Spleen (tissue), 11 donors: ENCODE results near the gene TRUB2. TPM values are rescaled to one million over a fixed set of nuclear protein-coding genes. Genes with fewer than 3 reads are reported as not detected.

Experiments used
- DNase-seq: peaks from one replicate; pipeline ENCODE4 v3.0.0-alpha.2; 2020
- H3K27ac ChIP-seq, 8 donors: fragments of 200-600 bp; sonication (generic) in 7 of 8; 1 replicate in 4 of 8; 2 replicates in 4 of 8; pipeline versions ENCODE4 v1.5.0 to v1.8.0; 2016 to 2021; ENCODE audit warnings: inconsistent platforms in 4 of 8, mild to moderate bottlenecking in 4 of 8, moderate library complexity in 1 of 8
- H3K27me3 ChIP-seq, 7 donors: fragments of 200-600 bp; sonication (generic) in 6 of 7; replicated peaks in 1 of 7; 1 replicate in 4 of 7; 2 replicates in 3 of 7; pipeline versions ENCODE4 v1.5.0 to v1.8.0; 2016 to 2021; ENCODE audit warnings: inconsistent platforms in 3 of 7, mild to moderate bottlenecking in 1 of 7
- H3K36me3 ChIP-seq, 6 donors: fragments of 200-600 bp; sonication (generic) in 5 of 6; 1 replicate in 4 of 6; 2 replicates in 2 of 6; pipeline versions ENCODE4 v1.5.0 to v1.8.0; 2016 to 2021; ENCODE audit warnings: inconsistent platforms in 2 of 6
- H3K4me1 ChIP-seq, 6 donors: fragments of 200-600 bp; sonication (generic) in 5 of 6; 1 replicate in 3 of 6; 2 replicates in 3 of 6; pipeline versions ENCODE4 v1.5.0 to v1.8.0; 2016 to 2021; ENCODE audit warnings: inconsistent platforms in 3 of 6
- H3K4me3 ChIP-seq, 8 donors: fragments of 200-600 bp; sonication (generic) in 7 of 8; 1 replicate in 4 of 8; 2 replicates in 4 of 8; pipeline versions ENCODE4 v1.5.0 to v1.8.0; 2016 to 2021; ENCODE audit warnings: inconsistent platforms in 4 of 8, mild to moderate bottlenecking in 4 of 8, moderate library complexity in 2 of 8
- H3K9me3 ChIP-seq, 8 donors: fragments of 200-600 bp; sonication (generic) in 7 of 8; 1 replicate in 4 of 8; 2 replicates in 4 of 8; pipeline versions ENCODE4 v1.5.0 to v1.8.0; 2016 to 2021; ENCODE audit warnings: inconsistent platforms in 4 of 8
- POLR2A ChIP-seq, 3 donors: fragments of 450-650 bp; IDR thresholded peaks; one replicate each; pipeline ENCODE4 v1.5.1; 2017; ENCODE audit warnings: antibody characterized with exemption in 3 of 3, mild to moderate bottlenecking in 1 of 3
- POLR2AphosphoS5 ChIP-seq, 3 donors: sonication (generic); formaldehyde crosslinking; IDR thresholded peaks; one replicate each; pipeline ENCODE4 v1.5.1; 2017; ENCODE audit warnings: antibody characterized with exemption in 3 of 3
- WGBS, 5 donors: extraction: QIAGEN DNeasy Blood & Tissue Kit in 3 of 5; methylation state at CpG; one replicate each; pipeline versions ENCODE4 v1.1.5 to v1.1.7; 2013 to 2018; 5-methylcytosine and 5-hydroxymethylcytosine counted together
- intact Hi-C: fragments of 100-400 bp; cut with DNase I; formaldehyde crosslinking; loops from one replicate; pipeline ENCODE4 v1.15.0; 2023; ENCODE audit warnings: low total_unique reads
- polyA plus RNA-seq, 3 donors: library from polyadenylated mRNA; stranded (reverse); fragments of 200-250 nt; gene quantifications; one replicate each; pipeline ENCODE4 v1.2.1, GENCODE V29; 2013
- total RNA-seq, 7 donors: library from RNA; depleted of rRNA in 3 of 7; stranded (reverse); fragments of >200 nt in 3 of 7; fragmentation: NEBNext Ultra II Directional in 4 of 7; extraction: Animal tissue kit (Norgen Biotek cat#: 25700) in 4 of 7; gene quantifications; one replicate each; pipeline versions ENCODE4 v1.1.0 to v1.2.1, GENCODE V29; 2016 to 2021
- TF ChIP-seq, protein P1 (sequence below), 11 experiments: fragments of 200-600 bp in 7 of 11; fragments of 450-650 bp in 4 of 11; sonication (generic) in 4 of 11; IDR thresholded peaks in 8 of 11; conservative IDR thresholded peaks in 3 of 11; 1 replicate in 7 of 11; 2 replicates in 4 of 11; pipeline versions ENCODE4 v1.4.0 to v1.8.0; 2016 to 2021; ENCODE audit warnings: antibody characterized with exemption in 11 of 11, inconsistent platforms in 4 of 11, mild to moderate bottlenecking in 1 of 11
- donor health status: healthy with polysubstance abuse.
- donor health status: DM: no; HTN: no; CAD: no; lungs with moderate emphysema.
- donor health status: DM: no; HTN: no; CAD: no.
- donor health status: Bipolar disorder and iron deficiency.
- donor health status: healthy.
- donor health status: DM: no; HTN: no; CAD: no.
- donor health status: DM: yes; HTN: yes; CAD: no.

TRUB2 gene
- total and polyA plus RNA-seq, 10 donors = 9.0 to 19.2 (median 15.2) TPM

DNA sequence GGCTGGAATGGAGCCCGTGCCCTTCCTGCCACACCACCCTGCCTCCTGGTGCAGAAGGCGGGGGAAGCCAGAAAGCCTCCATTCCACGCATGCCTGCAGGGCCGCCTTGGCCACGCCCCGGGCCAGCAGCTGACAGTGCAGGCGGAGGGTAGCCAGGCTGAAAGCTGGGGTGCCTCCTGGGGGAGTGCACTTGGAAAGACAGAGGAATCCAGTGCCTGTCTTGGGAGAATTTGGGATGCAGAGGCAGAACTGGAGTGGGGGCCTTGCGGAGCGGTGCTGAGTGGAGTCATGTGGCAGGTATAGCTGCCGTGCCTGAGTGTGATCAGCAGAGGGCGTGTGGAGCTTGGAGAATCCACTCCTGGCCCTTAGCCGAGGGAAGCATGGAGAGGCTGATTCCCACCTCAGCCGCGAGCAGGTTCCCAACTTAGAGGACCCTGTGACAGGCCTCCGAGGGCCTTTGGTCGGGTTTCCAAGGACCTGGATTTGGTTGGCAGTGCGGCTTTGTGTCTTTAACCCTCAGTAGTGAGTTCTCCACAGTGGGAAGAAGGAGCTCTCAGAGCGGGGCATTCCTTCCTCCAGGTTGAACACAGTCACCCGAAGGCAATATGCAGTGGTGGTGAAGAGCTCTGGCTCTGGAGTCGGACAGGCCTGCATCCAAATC lies 39.9 kb upstream of the TRUB2 start:
- WGBS, 5 donors = 7 to 15% (median 11%) methylated on average over 15 to 20 of the region's 20 CpGs
- no peaks in the 10 kb centered on the region for H3K27me3 ChIP-seq
- H3K36me3 ChIP-seq = peaks cover 0 to 28% (median 1%) of the 10 kb centered on the region in 6 donors
- peaks cover 7 to 33% (median 24%) of the 10 kb centered on the region in 6 donors for H3K4me1 ChIP-seq
- H3K4me3 ChIP-seq = peak overlapping the region; percentile 21 to 67 (median 46)
- H3K27ac ChIP-seq = peak overlapping the region in 7 of 8 donors; percentile 16 to 70 (median 65)
- TF ChIP-seq, protein P1, sequence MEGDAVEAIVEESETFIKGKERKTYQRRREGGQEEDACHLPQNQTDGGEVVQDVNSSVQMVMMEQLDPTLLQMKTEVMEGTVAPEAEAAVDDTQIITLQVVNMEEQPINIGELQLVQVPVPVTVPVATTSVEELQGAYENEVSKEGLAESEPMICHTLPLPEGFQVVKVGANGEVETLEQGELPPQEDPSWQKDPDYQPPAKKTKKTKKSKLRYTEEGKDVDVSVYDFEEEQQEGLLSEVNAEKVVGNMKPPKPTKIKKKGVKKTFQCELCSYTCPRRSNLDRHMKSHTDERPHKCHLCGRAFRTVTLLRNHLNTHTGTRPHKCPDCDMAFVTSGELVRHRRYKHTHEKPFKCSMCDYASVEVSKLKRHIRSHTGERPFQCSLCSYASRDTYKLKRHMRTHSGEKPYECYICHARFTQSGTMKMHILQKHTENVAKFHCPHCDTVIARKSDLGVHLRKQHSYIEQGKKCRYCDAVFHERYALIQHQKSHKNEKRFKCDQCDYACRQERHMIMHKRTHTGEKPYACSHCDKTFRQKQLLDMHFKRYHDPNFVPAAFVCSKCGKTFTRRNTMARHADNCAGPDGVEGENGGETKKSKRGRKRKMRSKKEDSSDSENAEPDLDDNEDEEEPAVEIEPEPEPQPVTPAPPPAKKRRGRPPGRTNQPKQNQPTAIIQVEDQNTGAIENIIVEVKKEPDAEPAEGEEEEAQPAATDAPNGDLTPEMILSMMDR (IDR thresholded peaks at IDR 0.05 in 8 of 11, conservative IDR thresholded peaks at IDR 0.05 in 3 of 11) = peak; percentile 83 to 97 (median 90)
- TF ChIP-seq POLR2AphosphoS5 (IDR thresholded peaks at IDR 0.05) (peak; percentile 64 to 83 (median 77)), POLR2A (IDR thresholded peaks at IDR 0.05) (no peak)
- DNase-seq = peak; percentile 90
- intact Hi-C loops = loop anchor here (2.0 kb wide), 1 partner anchor 51 kb away; no protein-coding TSS in a partner anchor
- no peaks in the 10 kb centered on the region for H3K9me3 ChIP-seq

- intact Hi-C loops = no loop called here
- DNase-seq = no peak
- H3K4me1 ChIP-seq = peaks cover 7 to 33% (median 24%) of the 10 kb centered on the region in 6 donors
- WGBS, 5 donors = 54 to 62% (median 58%) methylated on average over 13 to 14 of the region's 14 CpGs
- no peaks in the 10 kb centered on the region for H3K27me3 ChIP-seq
- no peaks in the 10 kb centered on the region for H3K9me3 ChIP-seq
- peaks cover 0 to 34% (median 2%) of the 10 kb centered on the region in 6 donors for H3K36me3 ChIP-seq
- no peak for TF ChIP-seq POLR2A (IDR thresholded peaks at IDR 0.05)
- H3K4me3 ChIP-seq = peak overlapping the region; percentile 21 to 67 (median 46)
- peak overlapping the region in 7 of 8 donors; percentile 16 to 70 (median 65) for H3K27ac ChIP-seq
These were observed 39.2 kb upstream of the TRUB2 start for GRCh38 chr9:128361296-128361985.

- H3K36me3 ChIP-seq = peaks cover 0 to 41% (median 6%) of the 10 kb centered on the region in 6 donors
- TF ChIP-seq POLR2AphosphoS5 (IDR thresholded peaks at IDR 0.05) (no peak), POLR2A (IDR thresholded peaks at IDR 0.05) (no peak)
- TF ChIP-seq, protein P1 (IDR thresholded peaks at IDR 0.05 in 8 of 11, conservative IDR thresholded peaks at IDR 0.05 in 3 of 11) = no peak
- peak overlapping the region in 5 of 8 donors; percentile 54 to 70 (median 65) for H3K27ac ChIP-seq
- 50 to 75% (median 71%) methylated on average over 1 to 2 of the region's 2 CpGs for WGBS, 5 donors
- no peak overlapping the region for H3K4me3 ChIP-seq
- no peak for DNase-seq
- peaks cover 7 to 33% (median 24%) of the 10 kb centered on the region in 6 donors for H3K4me1 ChIP-seq
- H3K9me3 ChIP-seq = no peaks in the 10 kb centered on the region
- intact Hi-C loops = no loop called here
- H3K27me3 ChIP-seq = no peaks in the 10 kb centered on the region
These were observed 38.6 kb upstream of the TRUB2 start for GRCh38 chr9:128360826-128361225.

- no peak for DNase-seq
- H3K27ac ChIP-seq = no peak overlapping the region
- intact Hi-C loops = no loop called here
- WGBS, 5 donors = 86 to 100% (median 91%) methylated on average over 4 of the region's 4 CpGs
- TF ChIP-seq, protein P1 (IDR thresholded peaks at IDR 0.05 in 8 of 11, conservative IDR thresholded peaks at IDR 0.05 in 3 of 11) = no peak
- TF ChIP-seq POLR2AphosphoS5 (IDR thresholded peaks at IDR 0.05) (no peak), POLR2A (IDR thresholded peaks at IDR 0.05) (no peak)
- no peaks in the 10 kb centered on the region for H3K9me3 ChIP-seq
- peaks cover 0 to 60% (median 18%) of the 10 kb centered on the region in 6 donors for H3K36me3 ChIP-seq
- H3K27me3 ChIP-seq = no peaks in the 10 kb centered on the region
- no peak overlapping the region for H3K4me3 ChIP-seq
- peaks cover 7 to 20% (median 14%) of the 10 kb centered on the region in 6 donors for H3K4me1 ChIP-seq
These were observed 36.6 kb upstream of the TRUB2 start for GRCh38 chr9:128358861-128359260.
